Measurements from ENCODE around the gene PIK3C2B.
A peak's percentile ranks its signal among the peaks of the same experiment; 100 is the strongest.
"Not testable (repeated sequence)": the region's sequence is repeated elsewhere in the genome, so short reads cannot be mapped to it uniquely, and the experiment has no call there.

PIK3C2B gene

DNA sequence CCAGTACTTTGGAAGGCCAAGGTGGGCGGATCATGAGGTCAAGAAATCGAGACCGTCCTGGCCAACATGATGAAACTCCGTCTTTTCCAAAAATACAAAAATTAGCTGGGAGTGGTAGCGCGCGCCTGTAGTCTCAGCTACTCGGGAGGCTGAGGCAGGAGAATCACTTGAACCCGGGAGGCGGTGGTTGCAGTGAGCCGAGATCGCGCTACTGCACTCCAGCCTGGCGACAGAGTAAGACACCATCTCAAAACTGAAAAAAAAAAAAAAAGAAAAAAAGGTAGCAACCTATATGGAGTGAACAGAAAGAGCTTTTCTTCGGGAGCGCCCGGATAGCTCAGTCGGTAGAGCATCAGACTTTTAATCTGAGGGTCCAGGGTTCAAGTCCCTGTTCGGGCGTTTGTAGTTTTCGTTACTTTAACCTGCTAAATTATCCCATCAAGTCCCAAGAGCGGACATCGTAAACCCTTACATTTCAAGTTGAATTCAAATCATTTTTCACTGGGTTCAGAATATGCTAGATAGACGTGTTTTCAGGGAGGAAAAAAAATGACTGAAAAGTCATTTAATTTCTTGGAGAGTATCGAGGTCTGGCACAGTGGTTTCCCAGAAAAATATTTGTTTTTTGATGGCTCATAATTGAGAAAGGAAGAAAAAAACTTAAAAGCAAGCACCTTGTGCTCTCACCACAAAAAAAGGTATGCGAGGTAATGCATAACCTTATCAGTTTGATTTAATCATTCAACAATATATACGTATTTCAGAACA lies 11.8 kb upstream of the PIK3C2B start:
- peak; percentile 76 for DNase-seq

DNA sequence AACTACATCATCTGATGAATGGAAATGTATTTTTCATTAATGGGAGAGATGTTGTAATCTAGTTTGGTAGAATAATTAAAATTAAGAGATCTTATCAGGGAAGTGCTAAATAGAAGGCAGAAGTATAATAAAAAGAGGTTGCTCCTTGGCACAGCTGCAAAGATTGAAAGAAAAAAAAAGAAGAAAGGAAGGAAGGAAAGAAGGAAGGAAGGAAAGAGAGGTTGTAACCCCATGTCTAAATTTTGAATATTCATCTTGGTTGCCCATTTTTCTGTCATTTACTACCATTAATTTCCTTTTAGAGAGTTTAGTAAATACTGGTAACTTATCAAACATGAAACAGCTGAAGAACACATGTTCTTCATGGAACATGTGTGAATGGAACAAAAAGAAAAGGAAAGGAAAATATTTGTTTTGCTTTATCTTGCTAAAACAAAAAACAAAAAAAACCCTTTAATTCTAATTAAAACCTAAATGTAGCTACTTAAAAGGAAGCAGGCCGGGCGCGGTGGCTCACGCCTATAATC lies 11.1 kb upstream of the PIK3C2B start:
- DNase-seq = no peak

DNA sequence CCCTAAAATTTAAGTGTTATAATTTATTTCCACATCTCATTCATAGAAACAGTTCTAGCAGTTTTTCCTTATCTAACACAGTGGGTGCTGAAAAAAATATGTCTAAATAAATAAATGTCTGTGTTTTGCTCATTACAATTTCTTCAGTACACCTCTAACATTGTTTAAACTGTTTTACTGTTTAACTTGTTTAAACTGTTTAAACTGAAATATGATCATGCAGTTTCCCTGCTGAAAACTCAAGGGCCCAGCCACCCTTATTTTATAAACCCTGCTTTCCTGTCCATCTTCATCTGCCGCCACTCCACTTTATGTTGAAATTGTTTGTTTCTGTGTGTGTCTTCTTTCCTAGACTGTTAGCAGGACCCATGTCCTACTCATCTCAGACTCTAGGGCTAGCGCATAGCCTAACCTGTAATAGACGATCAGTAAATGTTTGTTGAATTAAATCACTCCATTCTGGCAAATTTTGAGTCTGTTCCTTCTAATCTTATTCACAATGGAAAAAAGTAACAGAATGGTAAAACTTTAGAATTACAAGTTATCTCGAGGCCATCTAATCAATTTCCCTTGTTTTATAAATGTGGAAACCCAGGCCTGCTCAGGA lies 9.4 kb upstream of the PIK3C2B start:
- DNase-seq = no peak

DNA sequence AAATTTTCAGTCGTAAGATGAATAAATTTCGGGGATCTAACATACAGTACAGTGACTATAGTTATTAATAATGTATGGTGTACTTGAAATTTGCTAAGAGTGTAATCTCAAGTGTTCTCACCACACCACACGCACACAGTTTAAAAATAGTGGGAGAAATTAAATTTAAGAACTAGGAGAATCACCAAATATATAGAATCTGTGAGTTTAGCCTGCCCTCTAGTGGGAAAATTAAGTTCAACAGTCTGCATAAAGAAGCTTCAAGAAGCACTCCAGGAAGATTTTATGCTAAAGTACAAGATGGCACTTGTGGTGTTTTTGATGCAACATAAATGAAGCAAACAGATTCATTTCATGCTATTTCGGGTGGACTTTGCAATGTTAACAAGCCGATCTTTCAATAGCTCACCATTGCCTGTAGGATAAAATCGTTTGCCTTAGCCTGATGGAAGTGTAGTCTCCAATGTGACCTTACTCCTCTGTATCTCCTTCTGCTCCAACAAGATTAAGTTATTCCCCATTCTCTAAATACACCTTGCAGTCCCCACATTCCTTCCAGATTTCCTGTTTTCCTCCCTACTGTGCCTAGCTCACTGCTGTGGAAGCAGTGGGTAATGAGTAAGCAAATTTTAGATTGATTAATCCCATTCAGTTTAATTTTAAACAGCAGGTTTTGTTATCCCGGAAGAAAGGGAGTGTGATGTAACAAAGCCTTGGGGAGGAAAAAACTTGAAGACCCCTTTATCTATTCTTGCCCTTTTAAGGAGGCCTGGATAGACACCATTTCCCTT lies 8.7 kb upstream of the PIK3C2B start:
- DNase-seq = no peak

DNA sequence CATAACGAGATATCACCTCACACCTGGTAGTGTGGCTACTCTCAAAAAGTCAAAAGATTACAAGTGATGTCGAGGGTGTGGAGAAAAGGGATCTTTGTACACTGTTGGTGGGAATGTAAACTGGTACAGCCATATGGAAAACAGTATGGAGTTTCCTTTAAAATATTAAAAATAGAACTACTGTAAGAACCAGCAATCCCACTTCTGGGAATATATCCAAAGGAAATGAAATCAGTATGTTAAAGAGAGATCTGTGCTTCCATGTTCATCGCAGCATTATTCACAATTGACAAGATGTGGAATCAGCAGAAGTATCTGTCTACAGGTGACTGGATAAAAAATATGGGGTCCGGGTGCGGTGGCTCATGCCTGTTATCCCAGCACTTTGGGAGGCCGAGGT lies 7.6 kb upstream of the PIK3C2B start:
- DNase-seq = no peak

DNA sequence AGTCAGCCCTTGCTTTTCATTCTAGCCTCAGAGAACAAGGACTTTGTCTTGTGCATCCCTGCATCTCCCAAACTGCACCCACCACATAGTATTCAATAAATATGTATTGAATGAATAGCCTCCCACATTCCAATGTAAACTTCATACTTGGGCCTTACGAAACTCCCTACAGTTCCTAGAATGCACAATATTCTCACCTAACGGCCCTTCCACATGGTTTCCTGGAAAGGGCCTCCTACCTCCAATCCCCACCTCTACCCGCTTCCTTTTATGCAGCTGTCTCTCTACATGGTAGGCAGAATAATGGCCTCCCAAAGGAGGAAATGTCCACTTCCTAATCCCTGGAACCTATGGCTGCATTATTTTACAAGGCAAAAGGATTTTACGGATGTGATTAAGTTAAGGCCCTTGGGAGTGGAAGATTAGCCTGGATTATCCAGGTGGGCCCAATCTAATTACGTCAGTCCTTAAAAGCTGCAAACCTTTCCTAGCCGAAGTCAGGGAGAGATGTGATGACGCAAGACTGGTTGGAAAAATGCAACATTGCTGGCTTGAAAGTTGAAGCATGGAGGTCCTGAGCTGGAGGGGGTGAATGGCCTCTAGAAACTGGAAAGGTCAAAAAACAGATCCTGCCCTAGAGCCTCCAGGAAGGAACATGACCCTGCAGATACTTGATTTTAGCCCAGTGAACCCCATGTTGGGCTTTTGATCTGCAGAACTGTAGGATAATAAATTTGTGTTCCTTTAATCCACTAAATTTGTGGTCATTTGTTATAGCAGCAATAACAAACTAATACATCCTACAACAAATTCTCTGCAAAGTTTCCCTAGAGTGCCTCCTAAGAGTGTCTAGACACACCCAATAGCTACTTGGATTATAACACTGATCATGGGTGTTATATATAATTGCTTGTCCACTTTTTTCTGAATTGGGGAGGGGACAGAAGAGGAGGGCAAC lies 5.2 kb upstream of the PIK3C2B start:
- DNase-seq = no peak

DNA sequence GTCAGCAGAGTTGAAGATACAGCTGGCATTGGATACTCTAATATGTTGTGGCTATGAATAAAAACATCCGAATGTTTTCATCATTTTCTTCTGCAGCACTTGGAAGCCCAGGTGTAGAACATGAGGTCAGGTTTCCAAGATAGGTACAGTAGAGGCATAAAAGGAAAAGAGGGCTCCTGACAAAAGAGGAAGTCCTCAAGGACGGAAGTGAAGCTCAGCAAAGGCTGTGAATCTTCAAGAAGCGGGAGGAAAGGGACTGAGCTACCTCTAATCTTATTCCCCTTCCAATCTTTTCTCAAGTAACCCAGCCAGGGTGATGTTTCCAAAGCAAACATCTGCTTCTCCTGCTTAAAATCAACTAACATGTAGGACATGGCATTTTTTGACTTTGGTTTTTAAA lies 4.4 kb upstream of the PIK3C2B start:
- DNase-seq = no peak

DNA sequence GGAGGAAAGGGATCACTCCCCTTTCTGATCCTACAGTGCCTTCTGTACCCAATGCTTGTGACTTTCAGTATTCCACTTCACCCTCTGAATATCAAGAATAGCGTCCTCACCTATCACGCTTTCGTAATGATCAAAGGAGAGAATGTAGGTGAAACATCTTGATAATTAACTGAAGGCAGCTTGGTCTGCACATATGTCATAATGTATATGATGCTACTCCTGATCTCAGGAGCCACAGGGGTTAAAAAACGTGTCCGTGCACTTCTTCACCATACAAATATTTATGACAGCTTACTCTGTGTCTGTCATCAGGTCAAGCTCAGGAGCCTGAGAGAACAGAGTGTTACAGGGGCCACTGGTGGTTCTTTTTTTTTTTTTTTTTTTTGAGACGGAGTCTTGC lies 1.2 kb upstream of the PIK3C2B start:
- no peak for DNase-seq

DNA sequence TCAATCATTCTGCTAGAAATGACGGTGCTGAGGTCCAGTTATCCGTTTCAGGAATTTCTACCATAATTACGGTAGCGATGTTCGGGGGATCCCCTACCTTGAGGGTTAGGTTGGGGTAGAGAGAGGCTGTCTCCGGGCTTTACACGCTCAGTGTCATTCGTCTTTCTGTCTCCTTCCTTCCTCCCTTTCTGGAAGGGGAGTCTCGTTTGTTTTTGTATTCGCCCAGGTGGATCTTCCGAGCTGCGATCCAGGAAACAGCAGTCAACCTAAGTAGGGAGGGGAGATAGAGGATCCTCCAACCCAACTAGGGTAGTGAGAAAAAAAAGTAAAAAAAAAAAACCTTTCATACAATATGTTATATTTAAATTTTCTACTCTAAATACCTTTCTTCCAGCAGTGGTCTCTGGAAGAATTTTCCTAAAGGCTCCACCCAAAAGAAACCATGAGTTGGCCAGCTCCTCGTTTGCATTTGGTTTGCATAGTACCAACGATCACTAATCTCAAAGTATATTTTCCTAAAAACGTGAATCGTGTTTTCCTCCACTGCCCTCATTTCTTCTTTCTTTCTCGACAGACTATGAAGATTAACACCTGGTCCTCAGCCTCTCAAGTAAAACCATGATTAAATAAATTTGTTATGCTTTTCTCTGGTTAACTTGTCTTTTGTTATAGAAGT lies 611 bp upstream of the PIK3C2B start:
- DNase-seq = peak; percentile 23

DNA sequence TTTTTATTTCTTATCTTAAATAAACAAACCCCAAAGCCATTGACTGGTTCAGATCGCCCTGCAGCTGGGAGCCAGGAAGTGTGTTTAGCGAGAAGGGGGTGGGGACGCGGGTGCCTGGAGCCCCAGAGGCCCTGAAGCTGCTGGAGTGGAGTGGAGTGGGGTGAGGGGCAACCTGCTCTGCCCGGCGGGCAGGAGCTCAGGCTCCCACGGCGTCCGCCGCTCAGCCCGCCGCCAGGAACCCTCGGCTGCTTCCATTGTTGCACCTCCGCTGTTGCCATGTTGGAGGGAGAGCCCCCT lies 673 bp downstream of the PIK3C2B start:
- DNase-seq = peak; percentile 48

DNA sequence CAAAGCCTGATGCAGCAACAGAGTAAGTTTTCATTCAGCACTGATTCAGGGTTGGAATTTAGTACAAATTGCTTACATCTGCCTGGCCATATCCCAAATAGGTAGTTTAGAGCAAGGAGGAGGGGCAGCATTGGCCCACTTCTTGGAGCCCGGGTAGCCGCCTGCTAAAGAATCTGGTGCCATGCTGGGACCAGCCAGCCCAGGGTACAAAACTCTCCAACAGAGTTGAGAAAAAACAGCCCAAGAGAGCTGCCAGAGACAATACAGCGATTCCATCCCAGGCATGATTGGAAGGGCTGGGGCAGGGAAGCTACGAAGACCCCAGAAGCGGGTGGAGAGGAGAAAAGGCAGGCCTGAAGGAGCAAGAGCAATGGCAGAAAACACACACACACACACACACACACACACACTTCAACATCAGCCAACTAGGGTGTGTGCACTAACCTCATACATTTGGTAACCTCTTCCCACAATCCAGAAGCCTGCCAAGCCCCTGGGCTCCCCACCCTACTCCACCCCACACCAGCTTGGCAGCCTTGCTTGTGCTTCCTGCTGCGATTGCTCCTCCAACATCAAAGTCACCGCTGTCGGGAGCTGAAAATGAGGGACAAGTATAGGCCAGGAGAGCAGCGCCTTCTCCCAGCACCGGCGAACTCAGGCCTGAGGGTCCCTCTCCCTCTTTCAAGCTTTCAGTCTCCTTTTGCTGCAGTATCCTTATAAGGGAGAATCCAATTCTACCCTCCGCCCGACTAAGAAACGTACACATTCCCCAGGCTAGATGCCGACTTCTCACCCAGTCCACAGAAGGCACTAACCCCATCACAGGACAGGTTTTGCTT lies 1.2 kb downstream of the PIK3C2B start:
- DNase-seq = no peak

DNA sequence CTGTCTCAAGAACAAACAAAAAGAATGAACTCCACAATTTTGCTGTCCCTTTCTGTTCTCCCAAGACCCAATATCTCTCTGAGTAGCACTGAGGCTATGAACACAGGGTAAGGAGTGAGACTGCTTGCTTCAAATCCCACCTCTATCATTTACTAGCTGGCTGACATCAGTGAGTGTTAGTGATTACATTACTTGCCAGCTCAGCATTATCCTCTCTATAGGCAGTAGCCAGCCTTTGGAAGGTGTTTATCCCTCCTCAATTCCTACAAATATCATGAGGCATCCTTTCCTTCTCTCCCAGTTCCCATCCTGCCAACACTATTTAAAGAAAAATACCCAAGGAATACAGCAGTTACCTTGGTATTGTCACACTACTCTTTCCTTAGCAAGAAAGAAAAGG lies 3.0 kb downstream of the PIK3C2B start:
- DNase-seq = no peak

DNA sequence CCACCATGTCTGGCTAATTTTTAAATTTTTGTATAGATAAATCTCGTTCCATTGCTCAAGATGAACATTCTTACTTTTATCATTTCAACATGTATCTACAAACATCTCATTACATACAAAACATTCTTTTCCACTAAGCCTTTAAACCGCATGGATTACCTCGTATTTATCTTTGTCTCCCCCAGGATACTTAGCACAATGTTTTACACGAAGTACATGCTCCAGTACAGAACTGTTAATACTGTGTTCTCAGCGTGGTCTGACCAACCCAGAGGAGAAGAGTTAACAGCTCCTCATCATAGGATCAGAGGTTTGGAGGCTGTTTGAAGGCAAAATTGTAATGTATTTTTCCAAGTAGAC lies 7.4 kb downstream of the PIK3C2B start:
- no peak for DNase-seq

DNA sequence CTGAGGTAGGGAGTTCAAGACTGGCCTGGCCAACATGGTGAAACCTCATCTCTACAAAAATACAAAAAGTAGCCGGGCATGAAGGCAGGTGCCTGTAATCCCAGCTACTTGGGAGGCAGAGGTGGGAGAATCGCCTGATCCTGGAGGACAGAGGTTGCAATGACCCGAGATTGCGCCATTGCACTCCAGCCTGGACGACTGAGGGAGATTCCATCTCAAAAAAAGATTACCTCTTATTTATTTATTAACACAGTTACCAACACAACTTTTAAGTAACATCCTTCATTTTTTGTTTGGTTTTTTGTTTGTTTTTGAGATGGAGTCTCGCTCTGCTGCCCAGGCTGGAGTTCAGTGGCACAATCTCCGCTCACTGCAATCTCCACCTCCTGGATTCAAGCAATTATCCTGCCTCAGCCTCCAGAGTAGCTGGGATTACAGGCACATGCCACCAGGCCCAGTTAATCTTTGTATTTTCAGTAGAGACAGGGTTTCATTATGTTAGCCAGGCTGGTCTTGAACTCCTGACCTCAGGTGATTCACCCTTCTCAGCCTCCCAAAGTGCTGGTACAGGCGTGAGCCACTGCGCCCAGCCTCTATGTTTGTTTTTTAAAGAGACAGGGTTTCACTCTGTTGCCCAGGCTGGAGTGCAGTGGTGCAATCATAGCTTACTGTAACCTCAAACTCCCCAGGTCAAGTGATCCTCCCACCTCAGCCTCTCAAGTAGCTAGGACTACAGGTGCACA lies 7.9 kb downstream of the PIK3C2B start:
- not testable (repeated sequence) for DNase-seq

DNA sequence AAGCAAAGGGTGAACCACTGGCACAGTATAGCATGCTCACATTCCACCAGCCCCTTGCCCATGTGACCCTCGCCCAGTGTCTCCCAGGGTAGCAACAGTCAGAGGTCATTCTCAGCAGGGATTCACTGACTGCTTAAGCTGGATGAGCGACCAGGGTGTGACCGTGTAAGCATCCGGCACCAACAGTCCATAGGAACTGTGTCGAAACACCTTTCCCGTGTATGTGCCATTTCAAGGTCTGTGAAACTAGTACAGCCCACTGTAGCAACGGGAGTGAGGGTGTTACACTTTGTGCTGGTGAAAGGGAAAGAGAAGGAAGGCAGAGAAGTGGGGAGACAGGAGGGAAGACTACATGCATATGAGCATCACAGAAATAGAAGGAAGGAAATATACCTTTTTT lies 10.8 kb downstream of the PIK3C2B start:
- no peak for DNase-seq

DNA sequence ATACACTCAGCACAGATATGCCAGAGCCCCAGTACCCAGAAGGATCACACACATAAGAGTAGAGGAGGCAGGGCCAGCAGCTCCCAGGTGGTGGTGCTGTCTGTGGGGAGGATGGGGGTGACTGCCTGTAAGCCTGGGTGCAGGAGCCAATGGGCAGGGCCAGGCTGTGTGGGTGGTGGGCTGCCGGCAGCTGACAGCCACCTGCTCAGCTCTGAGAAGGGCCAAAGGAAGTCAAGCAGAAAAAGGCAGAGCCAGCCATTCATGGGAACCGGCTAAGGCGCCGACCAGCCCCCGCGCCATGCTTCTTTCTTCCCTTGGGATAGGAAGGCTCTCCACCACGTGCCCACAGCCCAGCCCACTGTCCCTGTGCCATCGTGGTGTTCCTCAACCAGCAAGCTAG lies 14.1 kb downstream of the PIK3C2B start:
- DNase-seq = no peak

DNA sequence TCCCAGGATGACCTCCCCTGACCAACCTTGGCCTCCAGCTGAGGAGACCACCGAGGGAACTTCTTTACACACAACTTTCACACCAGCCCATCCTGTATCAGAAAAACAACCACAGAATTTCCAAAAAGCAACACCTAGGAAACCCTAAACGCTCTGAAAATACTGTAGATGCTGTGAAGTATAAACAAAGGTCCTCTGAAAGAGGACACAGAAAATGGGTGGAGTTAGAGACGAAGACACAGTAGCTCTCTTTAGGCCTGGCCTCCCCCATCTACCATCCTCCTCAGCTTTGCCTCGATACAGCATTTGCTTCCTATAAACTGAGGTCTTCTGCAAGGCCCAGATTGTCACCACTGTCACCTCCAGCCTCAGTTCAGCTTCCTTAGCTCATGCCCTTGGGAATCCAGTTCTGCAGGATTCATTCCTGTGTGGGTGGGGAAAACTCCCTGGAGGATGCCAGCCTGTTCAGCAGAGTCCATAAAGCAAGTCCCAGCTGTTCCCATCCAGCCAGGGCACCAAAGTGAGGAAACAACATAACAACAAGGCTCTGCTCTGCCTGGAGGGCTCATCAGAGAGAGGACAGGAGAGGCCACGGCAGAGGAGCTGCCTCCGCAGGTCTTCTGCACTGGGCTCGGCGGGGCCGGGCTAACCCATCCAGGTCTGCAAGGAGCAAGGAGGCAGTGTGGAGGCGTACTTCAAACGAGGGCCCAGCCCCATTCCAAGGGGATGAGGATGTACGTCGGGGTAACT lies 15.0 kb downstream of the PIK3C2B start:
- DNase-seq = no peak

DNA sequence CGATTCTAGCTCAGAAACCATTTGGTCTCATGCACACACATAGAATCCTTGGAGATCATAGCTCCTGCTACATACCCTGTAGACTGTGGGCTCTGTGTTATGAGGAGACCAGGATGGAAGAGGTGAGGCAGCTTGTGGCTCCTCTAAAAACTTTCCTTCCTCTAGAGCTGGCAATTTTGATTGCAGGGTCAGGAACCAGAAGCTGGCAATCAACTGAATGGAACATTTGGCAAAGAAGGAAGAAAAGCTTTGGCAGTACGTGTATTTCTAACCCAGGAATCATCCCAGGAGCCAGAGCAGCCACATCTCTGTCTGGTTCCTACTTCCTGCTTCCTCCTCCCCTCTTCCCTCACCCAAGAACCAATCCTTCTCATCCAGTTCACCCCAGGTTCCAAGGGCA lies 15.7 kb downstream of the PIK3C2B start:
- no peak for DNase-seq

DNA sequence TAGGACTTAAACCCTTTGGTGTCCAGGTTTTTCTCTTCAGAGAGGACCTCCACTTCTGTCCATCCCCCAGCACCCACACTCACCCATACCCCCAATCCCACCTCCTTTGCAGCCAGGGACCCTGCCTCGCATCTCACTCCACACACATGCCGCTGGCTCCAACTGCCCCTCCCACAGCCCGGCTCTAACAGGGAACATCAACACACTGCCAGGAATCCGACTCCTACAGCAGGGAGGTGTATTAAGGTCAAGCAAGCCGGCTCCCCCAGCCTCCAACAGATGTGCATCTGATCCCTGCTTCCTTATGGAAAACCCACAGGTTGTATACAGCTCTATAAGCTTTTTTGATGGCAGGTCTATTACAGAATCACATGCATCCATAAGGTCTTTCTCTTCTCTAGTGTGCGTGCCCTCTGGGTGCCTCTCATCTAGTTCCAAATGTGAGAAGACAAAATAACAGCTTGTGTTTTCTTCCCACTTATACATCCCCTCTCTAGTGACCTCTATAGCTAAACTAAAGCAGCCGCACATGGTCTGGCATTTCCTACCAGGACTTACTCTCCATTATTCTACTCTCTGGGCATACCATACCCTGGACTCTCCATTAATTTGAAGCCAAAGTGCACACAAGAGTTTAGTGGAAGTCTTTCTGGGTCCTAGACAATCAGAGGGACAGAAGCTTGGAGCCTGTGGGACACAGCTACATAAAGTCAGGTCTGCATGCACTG lies 16.3 kb downstream of the PIK3C2B start:
- DNase-seq = no peak

Measured in CD4-positive, alpha-beta T cell treated with Interleukin-15 for 1 hour (primary cell).